ENCODE measurements around the gene FLNC.

- TF ChIP-seq, protein P1, sequence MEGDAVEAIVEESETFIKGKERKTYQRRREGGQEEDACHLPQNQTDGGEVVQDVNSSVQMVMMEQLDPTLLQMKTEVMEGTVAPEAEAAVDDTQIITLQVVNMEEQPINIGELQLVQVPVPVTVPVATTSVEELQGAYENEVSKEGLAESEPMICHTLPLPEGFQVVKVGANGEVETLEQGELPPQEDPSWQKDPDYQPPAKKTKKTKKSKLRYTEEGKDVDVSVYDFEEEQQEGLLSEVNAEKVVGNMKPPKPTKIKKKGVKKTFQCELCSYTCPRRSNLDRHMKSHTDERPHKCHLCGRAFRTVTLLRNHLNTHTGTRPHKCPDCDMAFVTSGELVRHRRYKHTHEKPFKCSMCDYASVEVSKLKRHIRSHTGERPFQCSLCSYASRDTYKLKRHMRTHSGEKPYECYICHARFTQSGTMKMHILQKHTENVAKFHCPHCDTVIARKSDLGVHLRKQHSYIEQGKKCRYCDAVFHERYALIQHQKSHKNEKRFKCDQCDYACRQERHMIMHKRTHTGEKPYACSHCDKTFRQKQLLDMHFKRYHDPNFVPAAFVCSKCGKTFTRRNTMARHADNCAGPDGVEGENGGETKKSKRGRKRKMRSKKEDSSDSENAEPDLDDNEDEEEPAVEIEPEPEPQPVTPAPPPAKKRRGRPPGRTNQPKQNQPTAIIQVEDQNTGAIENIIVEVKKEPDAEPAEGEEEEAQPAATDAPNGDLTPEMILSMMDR (conservative IDR thresholded peaks at IDR 0.05; ENCODE audit: low read length): no peak
- no peak for TF ChIP-seq EZH2phosphoT487 (IDR thresholded peaks at IDR 0.05; ENCODE audit: borderline replicate concordance)
Observed at GRCh38 chr7:128855559-128855958, 25.4 kb downstream of the FLNC start.
